H1 (cell line): ENCODE measurements around the gene SMIM35. TPM values are rescaled to one million over a fixed set of nuclear protein-coding genes. Genes with fewer than 3 reads are reported as not detected.

Source experiments
- CTCF ChIA-PET: fragments of 300-600 bp; sonication (Branson Sonifier 250); formaldehyde crosslinking; loops from one replicate; lab custom pipeline; 2021; ENCODE audit not compliant: partially characterized antibody; lab: Charles Lee
- POLR2A ChIA-PET: fragments of 300-600 bp; sonication (Branson Sonifier 250); formaldehyde crosslinking; loops from one replicate; lab custom pipeline; 2021; ENCODE audit warnings: inconsistent platforms; ENCODE audit not compliant: partially characterized antibody; lab: Charles Lee
- DNase-seq, 2 experiments: peaks; one replicate each; pipeline versions ENCODE4 v3.0.0 to v3.0.0-alpha.2; 2010 to 2022; ENCODE audit warnings: low spot score in 2 of 2, low read depth in 1 of 2, mixed read lengths in 1 of 2
- FAIRE-seq: peaks from 2 replicates; lab custom pipeline; 2011; peaks lifted over from hg19 to GRCh38; lab: Jason Lieb, UNC
- H2AFZ ChIP-seq: 2 replicates; pipeline ENCODE4 v1.8.1; 2012; ENCODE audit warnings: low read length, inconsistent platforms
- H2AK5ac ChIP-seq: 2 replicates; pipeline ENCODE4 v1.6.1; 2013; ENCODE audit warnings: low read depth, low read length
- H2BK120ac ChIP-seq: replicated peaks from 2 replicates; pipeline ENCODE3; 2013; ENCODE audit warnings: low read depth, low read length, inconsistent platforms
- H2BK12ac ChIP-seq: 2 replicates; pipeline ENCODE4 v1.6.1; 2013; ENCODE audit warnings: low read depth, low read length
- H2BK15ac ChIP-seq: 2 replicates; pipeline ENCODE4 v1.6.1; 2013; ENCODE audit warnings: low read length
- H2BK20ac ChIP-seq: 2 replicates; pipeline ENCODE4 v1.6.1; 2013; ENCODE audit warnings: low read length
- H2BK5ac ChIP-seq: 2 replicates; pipeline ENCODE4 v1.6.1; 2013; ENCODE audit warnings: low read depth, low read length
- H3K14ac ChIP-seq: 2 replicates; pipeline ENCODE4 v1.6.1; 2013; ENCODE audit warnings: inconsistent platforms; ENCODE audit not compliant: insufficient read length
- H3K18ac ChIP-seq: 2 replicates; pipeline ENCODE4 v1.6.1; 2013; ENCODE audit warnings: low read length; ENCODE audit errors: extremely low read depth
- H3K23ac ChIP-seq: 2 replicates; pipeline ENCODE4 v1.6.1; 2013; ENCODE audit warnings: inconsistent platforms; ENCODE audit not compliant: insufficient read length
- H3K23me2 ChIP-seq: 2 replicates; pipeline ENCODE4 v1.6.1; 2013; ENCODE audit warnings: low read depth, low read length
- H3K27ac ChIP-seq: 2 replicates; pipeline ENCODE4 v1.6.1; 2011; ENCODE audit warnings: low read depth, low read length, inconsistent platforms
- H3K27me3 ChIP-seq, 4 experiments: replicated peaks in 1 of 4; 1 replicate in 1 of 4; 2 replicates in 3 of 4; pipeline versions ENCODE4 v1.6.1 to v1.8.1; 2011 to 2013; ENCODE audit warnings: low read length in 3 of 4, mild to moderate bottlenecking in 3 of 4, inconsistent platforms in 2 of 4, mixed read lengths in 2 of 4, moderate library complexity in 1 of 4; ENCODE audit not compliant: control insufficient read depth in 3 of 4, insufficient read depth in 3 of 4; ENCODE audit errors: extremely low read depth in 1 of 4
- H3K36me3 ChIP-seq, 4 experiments: 2 replicates each; pipeline versions ENCODE4 v1.6.1 to v1.8.1; 2011 to 2013; ENCODE audit warnings: mild to moderate bottlenecking in 4 of 4, low read length in 3 of 4, moderate library complexity in 2 of 4, control low read depth in 1 of 4, inconsistent platforms in 1 of 4; ENCODE audit not compliant: insufficient read depth in 4 of 4, control insufficient read depth in 2 of 4
- H3K4ac ChIP-seq: replicated peaks from 2 replicates; pipeline ENCODE3; 2013; ENCODE audit warnings: low read length, low read depth, mixed read lengths, inconsistent platforms; ENCODE audit not compliant: insufficient read length
- H3K4me1 ChIP-seq, 4 experiments: replicated peaks in 1 of 4; 1 replicate in 1 of 4; 2 replicates in 3 of 4; pipeline versions ENCODE4 v1.6.1 to v1.8.1; 2011 to 2013; ENCODE audit warnings: low read length in 3 of 4, inconsistent platforms in 2 of 4, mixed read lengths in 1 of 4; ENCODE audit not compliant: insufficient read depth in 4 of 4, control insufficient read depth in 3 of 4
- H3K4me2 ChIP-seq, 2 experiments: 2 replicates each; pipeline versions ENCODE4 v1.6.1 to v1.8.1; 2011 to 2013; ENCODE audit warnings: low read depth in 2 of 2, low read length in 2 of 2, control low read depth in 1 of 2, inconsistent platforms in 1 of 2, mild to moderate bottlenecking in 1 of 2; ENCODE audit not compliant: insufficient read depth in 1 of 2
- H3K4me3 ChIP-seq, 4 experiments: fragments of 200-600, 300-600 bp in 1 of 4; sonication (generic), shearing (Covaris generic), sonication (Bioruptor Twin) in 1 of 4; 2 replicates each; pipeline versions ENCODE4 v1.5.1 to v1.8.1; 2011 to 2016; ENCODE audit warnings: low read length in 4 of 4, low read depth in 3 of 4, control low read depth in 2 of 4, inconsistent platforms in 2 of 4, mild to moderate bottlenecking in 2 of 4, mixed read lengths in 1 of 4, moderate library complexity in 1 of 4; ENCODE audit not compliant: insufficient read depth in 2 of 4; ENCODE audit errors: extremely low read depth in 1 of 4
- H3K56ac ChIP-seq: replicated peaks from 2 replicates; pipeline ENCODE3; 2013; ENCODE audit warnings: low read depth, mild to moderate bottlenecking, mixed read lengths, low read length, inconsistent platforms; ENCODE audit not compliant: insufficient read length
- H3K79me1 ChIP-seq: 2 replicates; pipeline ENCODE4 v1.6.1; 2013; ENCODE audit warnings: low read depth, low read length, control low read depth
- H3K79me2 ChIP-seq, 2 experiments: 2 replicates each; pipeline versions ENCODE4 v1.6.1 to v1.8.1; 2012 to 2013; ENCODE audit warnings: low read length in 2 of 2, mild to moderate bottlenecking in 2 of 2, inconsistent platforms in 1 of 2; ENCODE audit not compliant: insufficient read depth in 2 of 2, control insufficient read depth in 1 of 2
- H3K9ac ChIP-seq, 4 experiments: replicated peaks in 1 of 4; 1 replicate in 1 of 4; 2 replicates in 3 of 4; pipeline versions ENCODE4 v1.6.1 to v1.8.1; 2011 to 2013; ENCODE audit warnings: low read depth in 3 of 4, low read length in 3 of 4, control low read depth in 2 of 4, mild to moderate bottlenecking in 2 of 4, moderate library complexity in 2 of 4, inconsistent platforms in 1 of 4; ENCODE audit errors: extremely low read depth in 1 of 4
- H3K9me3 ChIP-seq, 2 experiments: 2 replicates each; pipeline versions ENCODE4 v1.6.1 to v1.8.1; 2012 to 2013; ENCODE audit warnings: mild to moderate bottlenecking in 2 of 2, moderate library complexity in 2 of 2, control low read depth in 1 of 2, inconsistent platforms in 1 of 2, low read depth in 1 of 2, low read length in 1 of 2, mixed read lengths in 1 of 2; ENCODE audit not compliant: insufficient read depth in 2 of 2
- H4K20me1 ChIP-seq, 2 experiments: replicated peaks in 1 of 2; 2 replicates each; pipeline versions ENCODE3 to v1.8.1; 2011 to 2013; ENCODE audit warnings: inconsistent platforms in 2 of 2, low read length in 2 of 2, mild to moderate bottlenecking in 1 of 2; ENCODE audit not compliant: insufficient read depth in 2 of 2, control insufficient read depth in 1 of 2
- H4K5ac ChIP-seq: 2 replicates; pipeline ENCODE4 v1.6.1; 2013; ENCODE audit warnings: low read length, low read depth, mixed read lengths, inconsistent platforms; ENCODE audit not compliant: insufficient read length
- H4K8ac ChIP-seq: 2 replicates; pipeline ENCODE4 v1.8.0; 2013; ENCODE audit warnings: mild to moderate bottlenecking, moderate library complexity, low read length, inconsistent platforms; ENCODE audit not compliant: insufficient read depth; ENCODE audit errors: extremely low read depth
- H4K91ac ChIP-seq: replicated peaks from 2 replicates; pipeline ENCODE3; 2013; ENCODE audit warnings: low read length, mixed read lengths, inconsistent platforms; ENCODE audit not compliant: insufficient read length
- BACH1 ChIP-seq: IDR thresholded peaks from 2 replicates; pipeline ENCODE4 v1.6.1; 2012; ENCODE audit warnings: low read length, improper control_type of control experiment
- CHD1 ChIP-seq: IDR thresholded peaks from 2 replicates; pipeline ENCODE4 v1.6.1; 2012; ENCODE audit warnings: low read depth, low read length, improper control_type of control experiment
- E2F6 ChIP-seq: IDR thresholded peaks from 2 replicates; pipeline ENCODE4 v1.6.1; 2012; ENCODE audit warnings: inconsistent platforms
- EZH2 ChIP-seq: fragments of 200-600 bp; sonication (generic); IDR thresholded peaks from 2 replicates; pipeline ENCODE4 v1.7.1; 2012; ENCODE audit warnings: low read depth, mild to moderate bottlenecking, moderate library complexity, low read length, inconsistent platforms; ENCODE audit not compliant: severe bottlenecking
- HDAC2 ChIP-seq, 2 experiments: fragments of 300-600 bp in 1 of 2; sonication (generic) in 1 of 2; IDR thresholded peaks; 2 replicates each; pipeline ENCODE4 v1.6.1; 2011 to 2012; ENCODE audit warnings: low read depth in 2 of 2, low read length in 2 of 2, mild to moderate bottlenecking in 2 of 2, moderate library complexity in 2 of 2, borderline replicate concordance in 1 of 2, inconsistent platforms in 1 of 2
- MAFK ChIP-seq: IDR thresholded peaks from 2 replicates; pipeline ENCODE4 v1.6.1; 2012; ENCODE audit warnings: low read depth, mild to moderate bottlenecking, improper control_type of control experiment, low read length
- POLR2A ChIP-seq, 2 experiments: IDR thresholded peaks; 1 replicate in 1 of 2; 2 replicates in 1 of 2; pipeline ENCODE4 v1.6.1; 2011; ENCODE audit warnings: low read depth in 2 of 2, low read length in 2 of 2, mild to moderate bottlenecking in 2 of 2; ENCODE audit errors: control extremely low read depth in 1 of 2
- POLR2AphosphoS5 ChIP-seq: IDR thresholded peaks from 2 replicates; pipeline ENCODE4 v1.6.1; 2011; ENCODE audit warnings: low read depth, low read length
- RAD21 ChIP-seq, 2 experiments: IDR thresholded peaks in 1 of 2; conservative IDR thresholded peaks in 1 of 2; 2 replicates each; pipeline ENCODE4 v1.6.1; 2011; ENCODE audit warnings: low read depth in 2 of 2, low read length in 2 of 2, improper control_type of control experiment in 1 of 2, inconsistent platforms in 1 of 2, mild to moderate bottlenecking in 1 of 2, moderate library complexity in 1 of 2
- SUZ12 ChIP-seq: fragments of 200-600 bp; sonication (generic); IDR thresholded peaks from 2 replicates; pipeline ENCODE4 v1.6.1; 2012; ENCODE audit warnings: mild to moderate bottlenecking, inconsistent platforms, low read length, moderate library complexity, mixed read lengths
- TAF7 ChIP-seq: optimal IDR thresholded peaks from 2 replicates; pipeline ENCODE3; 2011; ENCODE audit warnings: low read depth, mild to moderate bottlenecking, inconsistent platforms, low read length, moderate library complexity, borderline replicate concordance
- YY1 ChIP-seq: IDR thresholded peaks from 2 replicates; pipeline ENCODE4 v1.6.1; 2011; ENCODE audit warnings: low read depth, mild to moderate bottlenecking, low read length
- WGBS, 2 experiments: shearing (Covaris generic) in 1 of 2; methylation state at CpG; one replicate each; pipeline versions ENCODE4 v1.1.6 to v1.1.7; 2013 to 2015; ENCODE audit warnings: low lambda C conversion rate in 2 of 2, mixed read lengths in 2 of 2, inconsistent platforms in 1 of 2, low coverage in 1 of 2, missing lambda C conversion rate in 1 of 2; ENCODE audit not compliant: insufficient replicate concordance in 2 of 2, insufficient coverage in 1 of 2, insufficient read length in 1 of 2; ENCODE audit errors: extremely low coverage in 1 of 2, missing lambda C conversion rate in 1 of 2; 5-methylcytosine and 5-hydroxymethylcytosine counted together
- polyA plus RNA-seq, 7 experiments: library from polyadenylated mRNA; depleted of rRNA in 3 of 7; stranded (reverse) in 5 of 7; unstranded in 2 of 7; fragments of >200 nt in 5 of 7; fragments of 200-250 nt in 2 of 7; gene quantifications; 1 replicate in 5 of 7; 2 replicates in 1 of 7; 4 replicates in 1 of 7; pipeline versions ENCODE4 v1.2.1 to v1.2.3, GENCODE V29; 2011 to 2013; ENCODE audit warnings: missing spikeins in 2 of 7, mixed read lengths in 2 of 7
- total RNA-seq: library from RNA; stranded (reverse); fragmentation: NEBNext Ultra II Directional; extraction: Animal tissue kit (Norgen Biotek cat#: 25700); gene quantifications from 2 replicates; pipeline ENCODE4 v1.2.1, GENCODE V29; 2021
- TF ChIP-seq, protein P1 (sequence below): IDR thresholded peaks from 2 replicates; pipeline ENCODE4 v1.6.1; 2011; ENCODE audit warnings: low read length, improper control_type of control experiment

SMIM35 gene
- total and polyA plus RNA-seq, 2 of the 8 experiments (the other 6 are each of a cell fraction or from before 2014, with no cell fraction given), result not detected

DNA sequence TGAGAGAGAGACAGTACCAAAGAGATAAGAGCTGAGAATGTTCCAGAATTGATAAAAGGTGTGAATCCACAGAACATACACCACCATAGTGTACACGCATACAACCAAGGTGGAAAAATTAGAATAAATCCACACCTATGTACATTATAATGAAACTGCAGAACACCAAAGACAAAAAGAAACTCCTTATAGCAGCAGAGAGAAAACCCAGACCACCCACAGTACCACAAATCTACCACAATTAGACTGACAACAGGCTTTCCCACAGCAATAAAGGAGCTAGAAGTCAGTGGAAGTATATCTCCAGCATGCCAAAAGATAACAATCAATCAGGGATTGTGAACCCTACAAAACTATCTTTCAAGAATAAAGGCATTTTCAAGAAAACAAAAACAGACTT, 34.0 kb upstream of the SMIM35 start:
- Histone ChIP-seq H2BK20ac (no peak overlapping the region), H3K27me3 (no peaks in the 10 kb centered on the region), H2BK120ac (no peak overlapping the region), H3K9ac (no peak overlapping the region), H3K79me2 (no peaks in the 10 kb centered on the region), H3K9me3 (no peaks in the 10 kb centered on the region), H2BK12ac (no peak overlapping the region), H4K5ac (no peak overlapping the region), H4K20me1 (no peaks in the 10 kb centered on the region), H2BK15ac (no peak overlapping the region), H3K4ac (no peak overlapping the region), H3K56ac (no peak overlapping the region), H3K27ac (no peak overlapping the region), H2AFZ (no peak overlapping the region), H4K91ac (no peak overlapping the region), H3K4me2 (no peak overlapping the region), H4K8ac (no peak overlapping the region), H3K4me3 (no peak overlapping the region), H2AK5ac (no peak overlapping the region), H3K23me2 (no peaks in the 10 kb centered on the region), H3K14ac (no peak overlapping the region), H3K4me1 (peaks cover 0 to 5% (median 2%) of the 10 kb centered on the region in 4 experiments; a peak in 2 of 7 replicates), H3K36me3 (no peaks in the 10 kb centered on the region), H3K79me1 (no peaks in the 10 kb centered on the region), H3K23ac (no peak overlapping the region), H3K18ac (no peak overlapping the region), H2BK5ac (no peak overlapping the region)
- 81% methylated on average over 1 of the region's 1 CpG; no CpG with 5 or more reads in 1 of the 2 experiments for WGBS, 2 experiments
- no peak for TF ChIP-seq POLR2A (IDR thresholded peaks at IDR 0.05; ENCODE audit: control extremely low read depth in 1 of 2, low read depth in 2 of 2, low read length in 2 of 2)
- TF ChIP-seq RAD21 (IDR thresholded peaks at IDR 0.05 in 1 of 2, conservative IDR thresholded peaks at IDR 0.05 in 1 of 2; ENCODE audit: low read depth in 2 of 2, low read length in 2 of 2), result no peak
- no peak for TF ChIP-seq EZH2
- TF ChIP-seq TAF7, result no peak
- TF ChIP-seq BACH1, result no peak
- no peak for TF ChIP-seq HDAC2 (IDR thresholded peaks at IDR 0.05; ENCODE audit: borderline replicate concordance in 1 of 2, low read depth in 2 of 2, low read length in 2 of 2)
- no peak for TF ChIP-seq E2F6
- no peak for TF ChIP-seq SUZ12
- no peak for TF ChIP-seq MAFK
- TF ChIP-seq YY1, result no peak
- TF ChIP-seq CHD1, result no peak
- TF ChIP-seq POLR2AphosphoS5, result no peak
- TF ChIP-seq, protein P1, sequence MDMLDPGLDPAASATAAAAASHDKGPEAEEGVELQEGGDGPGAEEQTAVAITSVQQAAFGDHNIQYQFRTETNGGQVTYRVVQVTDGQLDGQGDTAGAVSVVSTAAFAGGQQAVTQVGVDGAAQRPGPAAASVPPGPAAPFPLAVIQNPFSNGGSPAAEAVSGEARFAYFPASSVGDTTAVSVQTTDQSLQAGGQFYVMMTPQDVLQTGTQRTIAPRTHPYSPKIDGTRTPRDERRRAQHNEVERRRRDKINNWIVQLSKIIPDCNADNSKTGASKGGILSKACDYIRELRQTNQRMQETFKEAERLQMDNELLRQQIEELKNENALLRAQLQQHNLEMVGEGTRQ, result no peak
- ChIA-PET POLR2A (no interaction called here), CTCF (interaction anchor here (1.2 kb wide), 1 partner anchor 46 kb away, joined by 3 read pairs; no protein-coding TSS in a partner anchor)
- FAIRE-seq, result no peak
- no peak for DNase-seq
